Glutamatergic neuron (in vitro differentiated cells): ENCODE measurements around the gene KCNMB2. TPM values are rescaled to one million over a fixed set of nuclear protein-coding genes. Genes with fewer than 3 reads are reported as not detected.

Source experiments
- DNase-seq: peaks from one replicate; pipeline ENCODE4 v3.0.0; 2022
- H3K27ac Mint-ChIP-seq: one replicate; pipeline ENCODE4 v1.8.0; 2020; ENCODE audit warnings: mild to moderate bottlenecking, mixed read lengths, inconsistent platforms; ENCODE audit not compliant: unreplicated experiment
- H3K27me3 Mint-ChIP-seq: one replicate; pipeline ENCODE4 v1.8.0; 2020; ENCODE audit warnings: mild to moderate bottlenecking, moderate library complexity, mixed read lengths, inconsistent platforms; ENCODE audit not compliant: unreplicated experiment
- H3K36me3 Mint-ChIP-seq: one replicate; pipeline ENCODE4 v1.8.0; 2020; ENCODE audit warnings: mild to moderate bottlenecking, mixed read lengths, inconsistent platforms; ENCODE audit not compliant: unreplicated experiment
- H3K4me1 Mint-ChIP-seq: one replicate; pipeline ENCODE4 v1.8.0; 2020; ENCODE audit warnings: mild to moderate bottlenecking, low read depth, mixed read lengths, inconsistent platforms; ENCODE audit not compliant: unreplicated experiment
- H3K4me3 Mint-ChIP-seq: one replicate; pipeline ENCODE4 v1.8.0; 2020; ENCODE audit warnings: mild to moderate bottlenecking, mixed read lengths, inconsistent platforms; ENCODE audit not compliant: unreplicated experiment
- H3K9me3 Mint-ChIP-seq: one replicate; pipeline ENCODE4 v1.8.0; 2020; ENCODE audit warnings: mild to moderate bottlenecking, moderate library complexity, mixed read lengths, inconsistent platforms; ENCODE audit not compliant: unreplicated experiment
- CTCF ChIP-seq: fragments of 200-600 bp; sonication (generic); IDR thresholded peaks from one replicate; pipeline ENCODE4 v1.5.0; 2021; ENCODE audit not compliant: partially characterized antibody, unreplicated experiment
- total RNA-seq: library from RNA; stranded (reverse); fragmentation: NEBNext Ultra II Directional; extraction: Animal tissue kit (Norgen Biotek cat#: 25700); gene quantifications from one replicate; pipeline ENCODE4 v1.2.1, GENCODE V29; 2021; ENCODE audit not compliant: unreplicated experiment

Gene KCNMB2
- total RNA-seq, 1 donor from 2014 or later, result 0.47 TPM

- H3K4me1 Mint-ChIP-seq, result peaks cover 35% of the 10 kb centered on the region
- H3K4me3 Mint-ChIP-seq, result no peak overlapping the region
- peaks cover 3% of the 10 kb centered on the region for H3K27me3 Mint-ChIP-seq
- DNase-seq, result no peak
- peak overlapping the region; percentile 94 for H3K27ac Mint-ChIP-seq
- no peak for TF ChIP-seq CTCF
- H3K36me3 Mint-ChIP-seq, result peaks cover 1% of the 10 kb centered on the region
- peaks cover 7% of the 10 kb centered on the region for H3K9me3 Mint-ChIP-seq
These were observed 291.1 kb downstream of the KCNMB2 start for GRCh38 chr3:178827285-178827856.

- Mint-ChIP-seq H3K4me3 (no peak overlapping the region), H3K27me3 (peaks cover 2% of the 10 kb centered on the region), H3K27ac (peak overlapping the region; percentile 13), H3K4me1 (peaks cover 14% of the 10 kb centered on the region), H3K36me3 (peaks cover 5% of the 10 kb centered on the region), H3K9me3 (peaks cover 2% of the 10 kb centered on the region)
- DNase-seq, result peak; percentile 36
- no peak for TF ChIP-seq CTCF
These were observed 297.5 kb downstream of the KCNMB2 start for GRCh38 chr3:178833695-178834094.

- Mint-ChIP-seq H3K27ac (no peak overlapping the region), H3K36me3 (peaks cover 5% of the 10 kb centered on the region), H3K27me3 (peaks cover 5% of the 10 kb centered on the region), H3K9me3 (peaks cover 4% of the 10 kb centered on the region), H3K4me3 (no peak overlapping the region), H3K4me1 (peaks cover 12% of the 10 kb centered on the region)
- TF ChIP-seq CTCF, result no peak
- DNase-seq, result no peak
These were observed 298.8 kb downstream of the KCNMB2 start for GRCh38 chr3:178835033-178835432.

- H3K36me3 Mint-ChIP-seq, result peaks cover 9% of the 10 kb centered on the region
- peaks cover 8% of the 10 kb centered on the region for H3K9me3 Mint-ChIP-seq
These were observed 301.3 kb downstream of the KCNMB2 start for GRCh38 chr3:178837512-178837911.

More at GRCh38 chr3:178837512-178837911, 301.3 kb downstream of the KCNMB2 start:
- no peak for DNase-seq
- Mint-ChIP-seq H3K4me3 (no peak overlapping the region), H3K27me3 (peaks cover 3% of the 10 kb centered on the region), H3K4me1 (peaks cover 11% of the 10 kb centered on the region), H3K27ac (no peak overlapping the region)
- no peak for TF ChIP-seq CTCF
